ENCODE data around the gene LNX1.

GRCh38 chr4:53421791-53422190 lies 169.5 kb downstream of the LNX1 start:
- no peak for TF ChIP-seq CTCF (IDR thresholded peaks at IDR 0.05)
- TF ChIP-seq POLR2A (IDR thresholded peaks at IDR 0.05) = no peak
- TF ChIP-seq POLR2AphosphoS5 (IDR thresholded peaks at IDR 0.05) = no peak

All from suprapubic skin (tissue), 4 donors.